ENCODE measurements around the gene SSBP3.

DNA sequence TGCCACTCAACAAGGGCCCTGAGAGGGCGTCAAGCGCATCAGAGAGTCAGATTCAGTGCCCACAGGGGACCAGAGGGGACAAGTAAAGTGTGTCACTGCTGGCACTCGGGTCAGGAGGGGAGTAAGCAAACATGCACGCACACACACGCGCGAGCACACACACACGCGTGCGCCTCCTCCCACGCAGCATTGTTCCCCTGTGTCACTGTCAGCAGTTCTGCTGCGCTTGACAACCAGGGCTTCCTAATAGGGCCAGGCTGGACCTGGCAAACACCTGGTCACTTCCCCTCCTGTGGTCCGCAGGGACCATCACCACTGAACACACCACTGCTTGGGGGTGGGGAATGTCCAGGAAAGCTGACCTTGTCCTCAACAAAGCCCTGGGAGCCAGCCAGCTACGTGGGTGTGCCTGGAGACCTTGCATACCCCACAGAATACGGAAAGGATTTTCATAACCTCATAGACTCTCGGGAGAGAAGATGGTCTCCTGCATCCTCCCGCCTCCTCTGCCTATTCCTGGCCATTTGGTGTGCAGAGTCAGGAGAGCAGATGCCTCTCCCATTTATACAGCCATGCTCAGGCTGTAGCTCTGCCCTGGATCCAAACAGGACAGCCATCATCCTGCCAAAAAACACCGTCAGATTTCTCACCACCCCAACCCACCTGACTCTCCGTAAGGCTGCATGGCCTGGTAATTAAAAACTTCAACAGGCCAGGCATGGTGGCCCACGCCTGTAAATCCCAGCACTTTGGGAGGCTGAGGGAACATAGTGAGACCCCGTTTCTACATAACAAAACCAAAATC, 73.2 kb downstream of the SSBP3 start:
- TF ChIP-seq, protein P1, sequence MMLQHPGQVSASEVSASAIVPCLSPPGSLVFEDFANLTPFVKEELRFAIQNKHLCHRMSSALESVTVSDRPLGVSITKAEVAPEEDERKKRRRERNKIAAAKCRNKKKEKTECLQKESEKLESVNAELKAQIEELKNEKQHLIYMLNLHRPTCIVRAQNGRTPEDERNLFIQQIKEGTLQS (IDR thresholded peaks at IDR 0.05): no peak
- no peak for TF ChIP-seq HNF4A (conservative IDR thresholded peaks at IDR 0.05)
- TF ChIP-seq, protein P2, sequence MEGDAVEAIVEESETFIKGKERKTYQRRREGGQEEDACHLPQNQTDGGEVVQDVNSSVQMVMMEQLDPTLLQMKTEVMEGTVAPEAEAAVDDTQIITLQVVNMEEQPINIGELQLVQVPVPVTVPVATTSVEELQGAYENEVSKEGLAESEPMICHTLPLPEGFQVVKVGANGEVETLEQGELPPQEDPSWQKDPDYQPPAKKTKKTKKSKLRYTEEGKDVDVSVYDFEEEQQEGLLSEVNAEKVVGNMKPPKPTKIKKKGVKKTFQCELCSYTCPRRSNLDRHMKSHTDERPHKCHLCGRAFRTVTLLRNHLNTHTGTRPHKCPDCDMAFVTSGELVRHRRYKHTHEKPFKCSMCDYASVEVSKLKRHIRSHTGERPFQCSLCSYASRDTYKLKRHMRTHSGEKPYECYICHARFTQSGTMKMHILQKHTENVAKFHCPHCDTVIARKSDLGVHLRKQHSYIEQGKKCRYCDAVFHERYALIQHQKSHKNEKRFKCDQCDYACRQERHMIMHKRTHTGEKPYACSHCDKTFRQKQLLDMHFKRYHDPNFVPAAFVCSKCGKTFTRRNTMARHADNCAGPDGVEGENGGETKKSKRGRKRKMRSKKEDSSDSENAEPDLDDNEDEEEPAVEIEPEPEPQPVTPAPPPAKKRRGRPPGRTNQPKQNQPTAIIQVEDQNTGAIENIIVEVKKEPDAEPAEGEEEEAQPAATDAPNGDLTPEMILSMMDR (IDR thresholded peaks at IDR 0.05; ENCODE audit: low read depth, low read length, missing input control): no peak
- no peak for TF ChIP-seq EGR1 (IDR thresholded peaks at IDR 0.05; ENCODE audit: low read depth in 2 of 2)
- no peak for TF ChIP-seq RAD21 (IDR thresholded peaks at IDR 0.05)
- TF ChIP-seq GABPA (IDR thresholded peaks at IDR 0.05 in 1 of 2, conservative IDR thresholded peaks at IDR 0.05 in 1 of 2): no peak
- TF ChIP-seq, protein P3, sequence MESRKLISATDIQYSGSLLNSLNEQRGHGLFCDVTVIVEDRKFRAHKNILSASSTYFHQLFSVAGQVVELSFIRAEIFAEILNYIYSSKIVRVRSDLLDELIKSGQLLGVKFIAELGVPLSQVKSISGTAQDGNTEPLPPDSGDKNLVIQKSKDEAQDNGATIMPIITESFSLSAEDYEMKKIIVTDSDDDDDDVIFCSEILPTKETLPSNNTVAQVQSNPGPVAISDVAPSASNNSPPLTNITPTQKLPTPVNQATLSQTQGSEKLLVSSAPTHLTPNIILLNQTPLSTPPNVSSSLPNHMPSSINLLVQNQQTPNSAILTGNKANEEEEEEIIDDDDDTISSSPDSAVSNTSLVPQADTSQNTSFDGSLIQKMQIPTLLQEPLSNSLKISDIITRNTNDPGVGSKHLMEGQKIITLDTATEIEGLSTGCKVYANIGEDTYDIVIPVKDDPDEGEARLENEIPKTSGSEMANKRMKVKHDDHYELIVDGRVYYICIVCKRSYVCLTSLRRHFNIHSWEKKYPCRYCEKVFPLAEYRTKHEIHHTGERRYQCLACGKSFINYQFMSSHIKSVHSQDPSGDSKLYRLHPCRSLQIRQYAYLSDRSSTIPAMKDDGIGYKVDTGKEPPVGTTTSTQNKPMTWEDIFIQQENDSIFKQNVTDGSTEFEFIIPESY (IDR thresholded peaks at IDR 0.05): no peak
- TF ChIP-seq, protein P4, sequence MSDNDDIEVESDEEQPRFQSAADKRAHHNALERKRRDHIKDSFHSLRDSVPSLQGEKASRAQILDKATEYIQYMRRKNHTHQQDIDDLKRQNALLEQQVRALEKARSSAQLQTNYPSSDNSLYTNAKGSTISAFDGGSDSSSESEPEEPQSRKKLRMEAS (IDR thresholded peaks at IDR 0.05): no peak
- no peak for TF ChIP-seq TAF1 (conservative IDR thresholded peaks at IDR 0.05)
- TF ChIP-seq SP1 (IDR thresholded peaks at IDR 0.05): no peak
- no peak for TF ChIP-seq JUND (IDR thresholded peaks at IDR 0.05)
- TF ChIP-seq, protein P5, sequence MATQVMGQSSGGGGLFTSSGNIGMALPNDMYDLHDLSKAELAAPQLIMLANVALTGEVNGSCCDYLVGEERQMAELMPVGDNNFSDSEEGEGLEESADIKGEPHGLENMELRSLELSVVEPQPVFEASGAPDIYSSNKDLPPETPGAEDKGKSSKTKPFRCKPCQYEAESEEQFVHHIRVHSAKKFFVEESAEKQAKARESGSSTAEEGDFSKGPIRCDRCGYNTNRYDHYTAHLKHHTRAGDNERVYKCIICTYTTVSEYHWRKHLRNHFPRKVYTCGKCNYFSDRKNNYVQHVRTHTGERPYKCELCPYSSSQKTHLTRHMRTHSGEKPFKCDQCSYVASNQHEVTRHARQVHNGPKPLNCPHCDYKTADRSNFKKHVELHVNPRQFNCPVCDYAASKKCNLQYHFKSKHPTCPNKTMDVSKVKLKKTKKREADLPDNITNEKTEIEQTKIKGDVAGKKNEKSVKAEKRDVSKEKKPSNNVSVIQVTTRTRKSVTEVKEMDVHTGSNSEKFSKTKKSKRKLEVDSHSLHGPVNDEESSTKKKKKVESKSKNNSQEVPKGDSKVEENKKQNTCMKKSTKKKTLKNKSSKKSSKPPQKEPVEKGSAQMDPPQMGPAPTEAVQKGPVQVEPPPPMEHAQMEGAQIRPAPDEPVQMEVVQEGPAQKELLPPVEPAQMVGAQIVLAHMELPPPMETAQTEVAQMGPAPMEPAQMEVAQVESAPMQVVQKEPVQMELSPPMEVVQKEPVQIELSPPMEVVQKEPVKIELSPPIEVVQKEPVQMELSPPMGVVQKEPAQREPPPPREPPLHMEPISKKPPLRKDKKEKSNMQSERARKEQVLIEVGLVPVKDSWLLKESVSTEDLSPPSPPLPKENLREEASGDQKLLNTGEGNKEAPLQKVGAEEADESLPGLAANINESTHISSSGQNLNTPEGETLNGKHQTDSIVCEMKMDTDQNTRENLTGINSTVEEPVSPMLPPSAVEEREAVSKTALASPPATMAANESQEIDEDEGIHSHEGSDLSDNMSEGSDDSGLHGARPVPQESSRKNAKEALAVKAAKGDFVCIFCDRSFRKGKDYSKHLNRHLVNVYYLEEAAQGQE (IDR thresholded peaks at IDR 0.05): no peak
- no peak for TF ChIP-seq HNF4G (IDR thresholded peaks at IDR 0.05)
- TF ChIP-seq FOXA1 (IDR thresholded peaks at IDR 0.05): no peak

Measured in liver (tissue), 3 donors.